Neuron (in vitro differentiated cells): ENCODE data around the gene FTO.

Experiments
- H2AFZ ChIP-seq: one replicate; pipeline ENCODE4 v1.6.1; 2013; ENCODE audit warnings: low read depth, mild to moderate bottlenecking, inconsistent platforms, low read length, moderate library complexity
- H3K27me3 ChIP-seq: one replicate; pipeline ENCODE4 v1.6.1; 2013; ENCODE audit warnings: low read length; ENCODE audit not compliant: insufficient read depth
- H3K36me3 ChIP-seq: one replicate; pipeline ENCODE4 v1.6.1; 2013; ENCODE audit warnings: low read length; ENCODE audit not compliant: insufficient read depth
- H3K4me1 ChIP-seq: one replicate; pipeline ENCODE4 v1.6.1; 2013; ENCODE audit warnings: low read length; ENCODE audit not compliant: insufficient read depth
- H3K4me3 ChIP-seq: 2 replicates; pipeline ENCODE4 v1.5.1; 2013; ENCODE audit warnings: mild to moderate bottlenecking, low read length, moderate library complexity
- H3K9me3 ChIP-seq: one replicate; pipeline ENCODE4 v1.6.1; 2013; ENCODE audit warnings: low read length

The FTO gene

DNA sequence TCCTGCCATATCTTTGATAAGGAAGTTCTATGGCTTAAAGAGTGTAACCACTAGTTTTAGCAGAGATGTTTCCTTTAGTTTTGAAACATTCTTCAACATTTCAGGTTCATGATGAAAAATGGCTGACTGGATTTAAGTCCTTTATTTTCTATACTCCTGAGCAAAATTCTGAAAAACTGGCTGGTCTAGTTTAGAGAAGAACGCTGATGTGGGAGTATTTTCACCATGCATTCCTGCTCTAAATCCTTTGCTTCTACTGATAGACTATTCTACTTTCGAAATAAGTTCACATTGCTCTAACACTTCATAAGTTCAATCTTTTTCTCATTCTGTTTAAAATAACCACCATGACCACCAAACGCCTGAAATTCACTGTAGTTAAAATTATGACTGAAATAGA lies 281.9 kb downstream of the FTO start:
- Histone ChIP-seq H2AFZ (no peak overlapping the region), H3K4me3 (no peak overlapping the region), H3K9me3 (no peaks in the 10 kb centered on the region), H3K27me3 (no peaks in the 10 kb centered on the region), H3K36me3 (no peaks in the 10 kb centered on the region), H3K4me1 (no peaks in the 10 kb centered on the region)

DNA sequence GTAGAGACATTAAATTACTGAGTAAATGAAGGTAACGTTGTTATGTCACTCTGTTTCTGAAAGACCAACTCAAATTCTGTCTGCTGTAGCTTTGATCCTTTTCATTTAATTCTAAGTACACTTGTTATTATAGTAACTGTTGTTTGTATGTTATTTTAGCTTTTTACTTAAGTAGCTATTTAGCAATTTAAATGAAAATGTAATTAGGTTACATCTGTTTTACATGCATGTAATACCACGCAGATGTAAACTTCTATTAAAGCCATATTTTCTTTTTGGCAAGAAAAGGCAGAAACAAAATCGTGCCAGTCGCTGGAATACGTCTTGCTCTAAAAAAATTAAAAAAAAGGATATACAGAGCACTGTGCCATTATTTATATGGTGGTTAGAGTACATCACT lies 282.8 kb downstream of the FTO start:
- Histone ChIP-seq H3K9me3 (no peaks in the 10 kb centered on the region), H3K36me3 (no peaks in the 10 kb centered on the region), H3K27me3 (no peaks in the 10 kb centered on the region), H3K4me3 (no peak overlapping the region), H2AFZ (no peak overlapping the region), H3K4me1 (peaks cover 4% of the 10 kb centered on the region)

DNA sequence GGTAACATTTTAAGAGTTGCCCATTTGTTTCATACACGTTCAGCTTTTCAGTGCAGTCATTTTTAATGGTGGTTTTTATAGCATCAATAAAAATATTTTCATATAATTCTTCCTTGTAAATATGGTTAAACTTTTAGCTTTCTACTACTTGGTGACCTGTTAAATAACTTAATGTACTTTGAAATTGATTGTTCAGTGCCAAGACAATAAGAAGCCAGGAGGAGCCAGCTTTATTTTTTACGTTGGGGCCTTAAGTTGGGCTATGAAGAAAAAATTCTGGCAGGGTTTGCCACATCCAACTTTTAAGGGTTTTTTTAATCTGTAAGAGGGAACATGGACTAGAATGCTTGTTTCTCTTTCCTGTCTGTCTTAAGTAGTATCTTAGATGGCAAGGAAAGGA lies 284.2 kb downstream of the FTO start:
- no peak overlapping the region for H2AFZ ChIP-seq
- peaks cover 9% of the 10 kb centered on the region for H3K4me1 ChIP-seq
- H3K9me3 ChIP-seq: no peaks in the 10 kb centered on the region
- no peaks in the 10 kb centered on the region for H3K27me3 ChIP-seq
- no peak overlapping the region for H3K4me3 ChIP-seq
- no peaks in the 10 kb centered on the region for H3K36me3 ChIP-seq

DNA sequence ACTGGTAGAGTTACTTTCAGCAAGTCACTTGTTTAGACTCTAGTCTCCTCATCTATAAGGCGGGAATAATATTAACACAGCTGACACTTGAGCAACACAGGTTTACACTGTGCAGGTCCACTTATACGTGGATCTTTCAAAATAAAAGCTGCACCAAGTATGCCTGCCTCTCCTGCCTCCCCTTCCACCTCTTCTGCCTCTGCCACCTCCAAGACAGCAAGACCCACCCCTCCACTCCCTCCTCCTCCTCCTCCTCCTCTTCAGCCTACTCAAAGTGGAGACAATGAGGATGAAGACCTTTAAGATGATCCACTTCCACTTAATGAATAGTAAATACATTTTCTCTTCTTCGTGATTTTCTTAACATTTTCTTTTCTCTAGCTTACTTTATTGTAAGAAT lies 285.6 kb downstream of the FTO start:
- H3K9me3 ChIP-seq: no peaks in the 10 kb centered on the region
- no peaks in the 10 kb centered on the region for H3K36me3 ChIP-seq
- H3K4me3 ChIP-seq: no peak overlapping the region
- no peak overlapping the region for H2AFZ ChIP-seq
- peaks cover 9% of the 10 kb centered on the region for H3K4me1 ChIP-seq
- H3K27me3 ChIP-seq: no peaks in the 10 kb centered on the region

DNA sequence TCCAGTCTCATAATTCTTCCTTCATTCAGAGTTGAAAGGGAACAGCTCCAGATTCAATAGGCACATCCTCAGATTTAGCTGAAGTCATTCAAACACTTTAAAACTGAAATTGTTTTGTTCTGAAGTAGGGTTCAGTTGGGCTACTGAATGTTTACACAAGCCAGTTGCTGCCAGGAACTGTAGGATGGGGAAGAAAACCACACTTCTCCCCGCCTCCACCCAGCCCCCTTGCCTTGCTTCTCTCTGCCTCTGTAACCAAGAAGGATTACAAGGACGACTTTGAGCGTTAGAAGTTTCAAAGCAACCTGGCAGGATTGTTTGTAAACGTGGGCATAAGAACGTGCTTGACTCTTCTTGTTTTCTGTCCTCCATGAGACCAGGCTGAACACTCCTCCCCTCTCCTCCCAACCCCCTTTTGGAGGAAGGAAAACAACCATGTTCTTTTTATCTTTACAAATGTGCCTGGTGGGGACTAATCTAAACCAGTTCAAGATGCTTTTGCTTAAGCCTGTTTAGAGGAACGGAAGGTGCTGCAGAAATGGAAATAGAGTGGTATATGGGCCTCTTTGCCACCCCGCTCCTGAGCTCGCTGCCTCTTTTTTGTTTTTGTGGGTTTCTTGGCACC lies 287.9 kb downstream of the FTO start:
- Histone ChIP-seq H3K4me1 (peaks cover 9% of the 10 kb centered on the region), H3K36me3 (no peaks in the 10 kb centered on the region), H2AFZ (no peak overlapping the region), H3K27me3 (no peaks in the 10 kb centered on the region), H3K9me3 (no peaks in the 10 kb centered on the region), H3K4me3 (no peak overlapping the region)

DNA sequence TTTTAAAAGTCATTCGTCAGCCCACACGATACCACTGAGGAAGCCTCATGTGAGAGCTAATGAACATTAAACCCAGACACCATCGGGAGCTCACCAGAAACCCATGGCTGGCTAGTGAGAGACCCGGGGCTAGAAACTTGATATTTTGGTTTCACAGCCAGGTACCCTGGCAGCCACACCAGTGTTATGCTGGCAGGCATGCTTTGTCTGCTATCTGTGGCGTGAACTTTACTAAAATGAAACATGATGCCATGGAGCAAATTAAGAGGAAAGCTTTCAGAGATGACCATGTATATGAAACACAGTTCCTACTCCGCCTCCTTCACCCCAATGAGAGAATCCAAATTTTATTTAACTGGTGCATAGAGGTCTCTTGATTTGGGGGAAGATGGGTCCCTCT lies 291.4 kb downstream of the FTO start:
- no peak overlapping the region for H3K4me3 ChIP-seq
- H2AFZ ChIP-seq: no peak overlapping the region
- peaks cover 9% of the 10 kb centered on the region for H3K4me1 ChIP-seq
- no peaks in the 10 kb centered on the region for H3K36me3 ChIP-seq
- no peaks in the 10 kb centered on the region for H3K9me3 ChIP-seq
- H3K27me3 ChIP-seq: no peaks in the 10 kb centered on the region

DNA sequence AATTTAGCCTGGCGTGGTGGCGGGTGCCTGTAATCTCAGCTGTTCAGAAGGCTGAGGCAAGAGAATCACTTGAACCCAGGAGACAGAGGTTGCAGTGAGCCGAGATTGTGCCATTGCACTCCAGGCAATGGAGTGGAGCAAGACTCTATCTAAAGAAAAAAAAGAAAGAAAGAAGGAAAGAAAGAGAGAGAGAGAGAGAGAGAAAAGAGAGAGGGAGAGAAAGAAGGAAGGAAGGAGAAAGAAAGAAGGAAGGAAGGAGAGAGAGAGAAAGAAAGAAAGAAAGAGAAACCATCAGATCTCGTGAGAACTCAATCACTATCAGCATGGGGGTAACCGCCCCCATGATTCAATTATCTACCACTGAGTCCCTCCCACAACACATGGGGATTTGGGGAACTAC lies 293.0 kb downstream of the FTO start:
- Histone ChIP-seq H3K4me1 (peaks cover 3% of the 10 kb centered on the region), H3K9me3 (no peaks in the 10 kb centered on the region), H2AFZ (no peak overlapping the region), H3K36me3 (no peaks in the 10 kb centered on the region), H3K4me3 (no peak overlapping the region), H3K27me3 (no peaks in the 10 kb centered on the region)

DNA sequence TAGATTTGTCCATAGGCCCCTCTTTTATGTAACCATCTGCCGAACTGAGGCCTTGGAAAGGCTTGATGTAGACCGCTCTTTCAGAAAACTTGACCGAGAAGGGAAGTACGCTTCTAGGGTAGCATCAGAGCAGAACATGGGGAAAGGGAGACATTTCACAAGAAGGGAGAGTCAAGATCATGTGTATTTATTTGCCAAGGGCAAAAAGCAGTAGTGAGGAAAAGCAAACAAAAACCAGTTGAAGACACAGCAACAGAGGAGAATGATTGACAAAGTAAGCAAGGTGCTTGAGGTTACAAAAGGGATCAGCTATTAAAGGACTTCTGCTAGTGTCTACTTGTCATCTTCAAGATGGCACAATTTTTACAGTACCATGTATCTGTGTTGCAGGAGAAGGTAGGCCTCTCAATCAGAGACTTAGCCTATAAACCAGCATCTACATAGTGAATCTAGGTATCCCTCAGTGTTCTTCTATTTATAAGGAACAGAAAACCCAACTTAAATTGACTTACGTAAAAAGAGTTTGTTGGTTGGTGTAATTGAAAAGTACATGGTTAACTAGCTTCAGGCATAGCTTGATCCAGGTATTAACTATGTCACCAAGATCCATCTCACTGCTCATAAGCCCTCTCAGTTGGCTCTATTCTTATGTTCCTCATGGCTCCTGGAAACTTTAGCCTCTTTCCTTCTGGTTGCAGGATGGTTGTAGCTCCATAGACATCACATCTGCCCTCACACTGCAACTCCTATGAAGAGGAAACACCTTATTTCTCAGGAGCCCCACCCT lies 294.3 kb downstream of the FTO start:
- H3K27me3 ChIP-seq: no peaks in the 10 kb centered on the region
- H3K9me3 ChIP-seq: no peaks in the 10 kb centered on the region
- no peaks in the 10 kb centered on the region for H3K36me3 ChIP-seq
- H3K4me1 ChIP-seq: no peaks in the 10 kb centered on the region
- no peak overlapping the region for H3K4me3 ChIP-seq
- no peak overlapping the region for H2AFZ ChIP-seq

DNA sequence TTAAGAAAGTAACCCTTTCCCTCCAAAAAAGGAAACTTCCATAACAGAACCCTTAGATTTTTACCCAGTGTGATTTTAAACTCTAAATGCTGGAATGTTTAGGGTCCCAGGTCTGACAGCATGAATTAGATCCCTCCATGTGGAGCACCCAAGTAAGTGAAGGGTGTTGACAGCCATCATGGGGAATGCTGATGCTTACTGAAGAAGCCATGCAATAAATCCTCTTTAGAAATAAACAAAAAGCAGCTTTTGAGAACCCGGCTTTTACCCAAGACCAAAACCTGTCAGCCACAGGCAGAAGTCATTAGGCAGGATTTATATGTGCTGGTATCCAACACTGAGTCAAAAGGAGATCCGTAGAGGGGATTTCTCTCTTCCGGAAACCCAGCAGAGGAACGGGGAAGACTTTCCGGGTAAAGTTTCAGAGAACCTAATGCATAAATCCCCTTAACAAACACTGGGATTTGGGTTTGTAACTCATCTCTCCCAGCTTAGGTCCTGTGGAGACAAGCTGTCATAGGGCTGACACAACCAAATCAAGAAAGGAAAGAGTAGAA lies 295.1 kb downstream of the FTO start:
- Histone ChIP-seq H3K27me3 (no peaks in the 10 kb centered on the region), H3K4me3 (no peak overlapping the region), H2AFZ (no peak overlapping the region), H3K36me3 (no peaks in the 10 kb centered on the region), H3K4me1 (no peaks in the 10 kb centered on the region), H3K9me3 (no peaks in the 10 kb centered on the region)

DNA sequence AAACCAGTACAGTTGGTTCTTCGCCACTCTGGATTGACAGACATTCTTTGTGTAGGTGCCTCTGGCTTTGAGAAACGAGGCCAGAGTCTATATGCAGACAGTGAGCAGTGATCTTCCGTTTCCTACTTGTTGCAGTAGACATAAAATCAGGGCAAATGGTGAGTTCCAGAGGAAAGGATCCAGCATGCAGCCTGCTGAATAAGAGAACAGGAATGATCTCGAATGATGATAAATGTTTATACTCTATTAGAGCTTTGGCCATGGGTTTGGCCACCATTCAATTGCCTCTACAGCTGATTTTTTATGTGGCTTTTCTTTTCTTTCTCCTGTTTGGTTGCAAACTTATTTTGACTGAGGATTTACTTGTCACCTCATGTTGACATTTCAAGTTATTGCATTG lies 295.9 kb downstream of the FTO start:
- Histone ChIP-seq H3K27me3 (no peaks in the 10 kb centered on the region), H3K4me1 (no peaks in the 10 kb centered on the region), H3K9me3 (no peaks in the 10 kb centered on the region), H2AFZ (no peak overlapping the region), H3K4me3 (no peak overlapping the region), H3K36me3 (no peaks in the 10 kb centered on the region)

DNA sequence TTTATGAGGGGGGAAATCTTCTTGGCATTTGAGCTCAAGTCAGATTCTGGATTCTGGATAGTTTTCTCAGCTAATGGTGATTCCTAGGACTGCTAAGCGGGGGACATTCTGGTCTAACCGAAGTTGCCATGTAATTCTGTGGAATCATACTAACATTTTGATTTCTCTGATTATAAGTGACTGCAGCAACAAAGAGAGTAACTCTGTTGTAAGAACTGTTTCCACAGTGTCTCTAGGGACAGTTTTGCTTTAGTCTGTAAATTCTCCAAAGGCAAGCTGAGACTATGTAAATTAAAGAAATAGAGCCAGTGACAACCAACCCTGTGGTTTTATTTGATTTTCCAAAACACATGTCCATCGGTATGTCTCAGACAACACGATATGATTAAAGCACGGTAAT lies 296.4 kb downstream of the FTO start:
- no peak overlapping the region for H2AFZ ChIP-seq
- no peaks in the 10 kb centered on the region for H3K4me1 ChIP-seq
- H3K9me3 ChIP-seq: no peaks in the 10 kb centered on the region
- no peaks in the 10 kb centered on the region for H3K27me3 ChIP-seq
- no peak overlapping the region for H3K4me3 ChIP-seq
- no peaks in the 10 kb centered on the region for H3K36me3 ChIP-seq

DNA sequence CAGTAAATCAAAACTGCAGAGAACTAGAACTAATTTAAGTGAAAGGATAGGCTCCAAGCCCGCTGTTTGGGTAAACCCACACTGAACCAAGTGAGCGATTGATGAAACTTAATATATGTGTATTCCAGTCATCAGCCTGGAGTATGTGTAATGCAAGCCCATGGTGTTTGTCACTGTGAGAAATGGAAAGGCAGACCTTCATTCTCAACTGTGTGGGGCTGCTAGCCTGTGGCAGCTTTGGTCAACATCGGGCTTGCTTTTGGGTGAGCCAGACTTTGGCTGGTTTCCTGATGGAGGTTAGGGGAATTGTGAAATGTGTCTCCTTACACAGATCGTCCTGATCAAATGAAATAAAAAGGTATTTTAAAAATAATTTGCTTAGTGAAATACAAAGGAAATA lies 302.7 kb downstream of the FTO start:
- no peaks in the 10 kb centered on the region for H3K36me3 ChIP-seq
- no peak overlapping the region for H3K4me3 ChIP-seq
- H3K9me3 ChIP-seq: peaks cover 1% of the 10 kb centered on the region
- no peaks in the 10 kb centered on the region for H3K4me1 ChIP-seq
- H2AFZ ChIP-seq: no peak overlapping the region
- no peaks in the 10 kb centered on the region for H3K27me3 ChIP-seq

DNA sequence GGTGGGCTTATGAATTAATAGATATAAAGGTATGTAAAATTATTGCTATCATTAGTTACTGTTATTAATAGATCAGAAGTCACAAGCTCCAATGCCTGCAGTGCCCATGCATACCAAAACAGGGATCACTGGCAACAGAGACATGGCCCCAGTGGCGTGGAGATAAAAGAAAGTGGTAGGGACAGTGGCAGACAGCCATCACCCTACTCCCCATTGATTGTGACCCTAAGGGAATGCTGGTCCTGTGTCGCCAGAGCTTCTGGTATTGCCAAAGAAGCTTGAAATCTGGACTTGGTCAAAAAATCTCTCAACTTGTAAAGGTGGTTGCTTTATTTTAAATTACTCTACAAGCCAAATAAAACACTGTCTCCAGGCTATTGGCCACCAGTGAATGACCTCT lies 303.5 kb downstream of the FTO start:
- no peaks in the 10 kb centered on the region for H3K36me3 ChIP-seq
- H3K4me3 ChIP-seq: no peak overlapping the region
- H3K9me3 ChIP-seq: peaks cover 4% of the 10 kb centered on the region
- H3K27me3 ChIP-seq: no peaks in the 10 kb centered on the region
- H2AFZ ChIP-seq: no peak overlapping the region
- H3K4me1 ChIP-seq: no peaks in the 10 kb centered on the region
